Osteoblast (primary cell): Measurements from ENCODE around the gene WAC. TPM values are rescaled to one million over a fixed set of nuclear protein-coding genes. Genes with fewer than 3 reads are reported as not detected.

ENCODE experiments used
- DNase-seq: peaks from one replicate; pipeline ENCODE4 v3.0.0; 2011; ENCODE audit warnings: low spot score, mixed read lengths; ENCODE audit not compliant: insufficient read length; ENCODE audit errors: missing footprints
- H2AFZ ChIP-seq: 2 replicates; pipeline ENCODE4 v1.6.0; 2011; ENCODE audit warnings: mild to moderate bottlenecking, low read length
- H3K27ac ChIP-seq: 2 replicates; pipeline ENCODE4 v1.5.1; 2011; ENCODE audit warnings: mild to moderate bottlenecking, low read depth, low read length, moderate library complexity
- H3K27me3 ChIP-seq: 2 replicates; pipeline ENCODE4 v1.6.0; 2012; ENCODE audit warnings: mild to moderate bottlenecking, control low read depth, inconsistent platforms, low read length, moderate library complexity; ENCODE audit not compliant: insufficient read depth
- H3K36me3 ChIP-seq: 2 replicates; pipeline ENCODE4 v1.5.1; 2011; ENCODE audit warnings: mild to moderate bottlenecking, low read length, control low read depth, moderate library complexity; ENCODE audit not compliant: insufficient read depth
- H3K4me1 ChIP-seq: 2 replicates; pipeline ENCODE4 v1.5.1; 2011; ENCODE audit warnings: mild to moderate bottlenecking, low read length, control low read depth, moderate library complexity; ENCODE audit not compliant: insufficient read depth
- H3K4me2 ChIP-seq: 2 replicates; pipeline ENCODE4 v1.6.0; 2011; ENCODE audit warnings: mild to moderate bottlenecking, low read length; ENCODE audit not compliant: insufficient read depth
- H3K4me3 ChIP-seq: fragments of 200-600 bp; sonication (generic); 3 replicates; pipeline ENCODE4 v1.5.1; 2012; ENCODE audit warnings: mild to moderate bottlenecking, low read length, inconsistent platforms; ENCODE audit not compliant: insufficient read depth
- H3K79me2 ChIP-seq: 2 replicates; pipeline ENCODE4 v1.6.0; 2012; ENCODE audit warnings: mild to moderate bottlenecking, low read length, control low read depth, inconsistent platforms; ENCODE audit not compliant: insufficient read depth
- H3K9me3 ChIP-seq: 2 replicates; pipeline ENCODE4 v1.5.1; 2011; ENCODE audit warnings: low read depth, low read length, control low read depth
- H4K20me1 ChIP-seq: 2 replicates; pipeline ENCODE4 v1.6.0; 2012; ENCODE audit warnings: mild to moderate bottlenecking, low read length, control low read depth; ENCODE audit not compliant: insufficient read depth
- total RNA-seq: library from RNA; depleted of rRNA; stranded (reverse); fragments of >200 nt; gene quantifications from 2 replicates; pipeline ENCODE4 v1.2.3, GENCODE V29; 2012
- TF ChIP-seq, protein P1 (sequence below): IDR thresholded peaks from 2 replicates; pipeline ENCODE4 v1.5.1; 2011; ENCODE audit warnings: mild to moderate bottlenecking, low read depth, low read length, moderate library complexity; ENCODE audit errors: extremely low read depth

Gene WAC
- total RNA-seq, 1 donor: 77.1 TPM

DNA sequence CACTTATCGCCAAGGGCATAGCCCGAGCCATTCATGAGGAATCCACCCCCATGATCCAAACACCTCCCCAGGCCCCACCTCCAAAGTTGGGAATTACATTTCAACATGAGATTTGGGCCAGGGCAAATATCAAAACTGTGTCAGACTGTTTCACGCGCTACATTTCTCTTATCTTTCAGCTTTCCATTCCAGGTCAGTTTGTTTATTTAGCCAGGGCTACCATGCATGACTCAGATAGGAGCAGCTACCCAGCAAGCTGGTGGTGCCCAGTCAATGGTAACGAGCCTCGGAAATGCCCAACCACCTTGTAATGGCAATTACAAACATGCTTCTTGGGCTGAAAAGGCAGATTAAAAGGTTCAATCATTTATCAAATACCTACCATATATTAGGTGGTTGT lies 100.8 kb downstream of the WAC start:
- TF ChIP-seq, protein P1, sequence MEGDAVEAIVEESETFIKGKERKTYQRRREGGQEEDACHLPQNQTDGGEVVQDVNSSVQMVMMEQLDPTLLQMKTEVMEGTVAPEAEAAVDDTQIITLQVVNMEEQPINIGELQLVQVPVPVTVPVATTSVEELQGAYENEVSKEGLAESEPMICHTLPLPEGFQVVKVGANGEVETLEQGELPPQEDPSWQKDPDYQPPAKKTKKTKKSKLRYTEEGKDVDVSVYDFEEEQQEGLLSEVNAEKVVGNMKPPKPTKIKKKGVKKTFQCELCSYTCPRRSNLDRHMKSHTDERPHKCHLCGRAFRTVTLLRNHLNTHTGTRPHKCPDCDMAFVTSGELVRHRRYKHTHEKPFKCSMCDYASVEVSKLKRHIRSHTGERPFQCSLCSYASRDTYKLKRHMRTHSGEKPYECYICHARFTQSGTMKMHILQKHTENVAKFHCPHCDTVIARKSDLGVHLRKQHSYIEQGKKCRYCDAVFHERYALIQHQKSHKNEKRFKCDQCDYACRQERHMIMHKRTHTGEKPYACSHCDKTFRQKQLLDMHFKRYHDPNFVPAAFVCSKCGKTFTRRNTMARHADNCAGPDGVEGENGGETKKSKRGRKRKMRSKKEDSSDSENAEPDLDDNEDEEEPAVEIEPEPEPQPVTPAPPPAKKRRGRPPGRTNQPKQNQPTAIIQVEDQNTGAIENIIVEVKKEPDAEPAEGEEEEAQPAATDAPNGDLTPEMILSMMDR: no peak
- no peak overlapping the region for H3K27ac ChIP-seq

DNA sequence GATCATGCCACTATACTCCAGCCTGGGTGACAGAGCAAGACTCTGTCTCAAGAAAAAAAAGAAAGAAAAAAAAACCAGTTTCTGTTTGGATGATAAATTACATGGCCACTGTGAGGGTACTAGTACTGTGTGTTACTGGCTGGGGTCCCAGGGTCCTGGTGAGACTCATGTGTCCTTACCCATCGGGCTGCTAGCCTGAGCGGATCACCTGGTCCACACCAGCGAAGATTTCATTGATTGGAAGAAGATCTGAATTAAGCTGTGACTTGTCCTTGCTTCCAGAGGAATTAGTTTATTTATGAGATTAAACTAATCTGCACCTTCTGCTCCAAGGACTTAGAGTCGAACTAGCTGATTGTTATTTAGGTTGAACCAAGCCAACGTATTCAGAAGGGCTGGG lies 104.4 kb downstream of the WAC start:
- Histone ChIP-seq H4K20me1 (no peaks in the 10 kb centered on the region), H3K36me3 (no peaks in the 10 kb centered on the region), H2AFZ (no peak overlapping the region), H3K9me3 (no peaks in the 10 kb centered on the region), H3K27me3 (peaks cover 6% of the 10 kb centered on the region), H3K79me2 (no peaks in the 10 kb centered on the region), H3K4me2 (no peak overlapping the region), H3K27ac (no peak overlapping the region), H3K4me3 (no peak overlapping the region), H3K4me1 (no peaks in the 10 kb centered on the region)
- TF ChIP-seq, protein P1: no peak
- no peak for DNase-seq

More for the DNA sequence above, 100.8 kb downstream of the WAC start:
- no peaks in the 10 kb centered on the region for H3K4me1 ChIP-seq
- H3K4me2 ChIP-seq: no peak overlapping the region
- H3K36me3 ChIP-seq: no peaks in the 10 kb centered on the region
- H3K9me3 ChIP-seq: no peaks in the 10 kb centered on the region
- H3K27me3 ChIP-seq: peaks cover 18% of the 10 kb centered on the region
- H2AFZ ChIP-seq: no peak overlapping the region
- H3K79me2 ChIP-seq: no peaks in the 10 kb centered on the region
- H3K4me3 ChIP-seq: no peak overlapping the region
- no peaks in the 10 kb centered on the region for H4K20me1 ChIP-seq
- no peak for DNase-seq

DNA sequence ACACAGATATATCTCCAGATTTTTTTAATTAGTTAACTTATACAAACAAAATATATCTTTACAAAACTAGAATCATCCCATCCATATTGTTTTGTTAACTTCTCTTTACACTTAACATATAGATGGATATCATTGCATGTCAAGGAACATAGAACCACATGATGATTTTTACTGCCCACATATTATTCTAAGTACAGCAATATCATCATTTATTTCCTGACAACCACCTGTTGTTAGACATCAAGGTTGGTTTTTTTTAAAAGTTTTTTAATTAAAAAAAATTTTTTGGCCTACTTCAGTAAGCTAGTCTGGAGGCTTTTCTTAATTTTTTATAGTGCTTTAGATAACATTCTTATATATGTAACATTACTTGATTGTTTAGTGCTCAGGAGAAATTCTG lies 105.5 kb downstream of the WAC start:
- H3K4me3 ChIP-seq: no peak overlapping the region

DNA sequence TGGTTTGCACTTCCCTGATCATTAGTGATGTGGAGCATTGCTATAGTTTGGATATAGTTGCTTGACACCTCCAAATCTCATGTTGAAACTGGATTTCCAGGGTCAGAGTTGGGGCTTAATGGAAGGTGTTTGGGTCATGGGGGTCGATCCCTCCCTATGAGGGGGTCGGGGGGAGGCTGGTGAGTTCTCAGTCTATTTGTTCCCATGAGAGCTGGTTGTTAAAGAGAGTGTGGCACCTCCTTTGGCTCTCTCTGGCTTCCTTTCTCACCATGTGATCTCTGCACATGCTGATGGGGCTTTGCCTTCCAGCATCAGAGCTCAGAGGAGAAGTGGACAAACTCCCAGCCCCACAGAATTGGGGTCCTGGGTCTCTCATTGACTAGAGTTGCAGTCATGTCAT lies 107.6 kb downstream of the WAC start:
- no peak for DNase-seq
- TF ChIP-seq, protein P1: no peak
- H3K36me3 ChIP-seq: no peaks in the 10 kb centered on the region
- H4K20me1 ChIP-seq: no peaks in the 10 kb centered on the region
- H2AFZ ChIP-seq: no peak overlapping the region
- H3K4me2 ChIP-seq: no peak overlapping the region
- H3K9me3 ChIP-seq: no peaks in the 10 kb centered on the region
- peaks cover 3% of the 10 kb centered on the region for H3K27me3 ChIP-seq
- H3K4me1 ChIP-seq: no peaks in the 10 kb centered on the region
- H3K79me2 ChIP-seq: no peaks in the 10 kb centered on the region
- H3K27ac ChIP-seq: no peak overlapping the region
- H3K4me3 ChIP-seq: no peak overlapping the region

More for the DNA sequence above, 105.5 kb downstream of the WAC start:
- H3K79me2 ChIP-seq: no peaks in the 10 kb centered on the region
- TF ChIP-seq, protein P1: no peak
- no peak overlapping the region for H3K27ac ChIP-seq
- DNase-seq: no peak
- H3K4me2 ChIP-seq: no peak overlapping the region
- no peaks in the 10 kb centered on the region for H3K9me3 ChIP-seq
- H4K20me1 ChIP-seq: no peaks in the 10 kb centered on the region
- H3K27me3 ChIP-seq: peaks cover 6% of the 10 kb centered on the region
- H2AFZ ChIP-seq: no peak overlapping the region
- H3K36me3 ChIP-seq: no peaks in the 10 kb centered on the region
- no peaks in the 10 kb centered on the region for H3K4me1 ChIP-seq
